Activated naive CD8-positive, alpha-beta T cell (primary cell): Measurements from ENCODE around the gene CDHR3.

Experiments
- H3K27ac Mint-ChIP-seq: one replicate; pipeline ENCODE4 v1.8.0; 2021; ENCODE audit warnings: mixed read lengths
- H3K27me3 Mint-ChIP-seq: one replicate; pipeline ENCODE4 v1.8.0; 2021; ENCODE audit warnings: mixed read lengths
- H3K36me3 Mint-ChIP-seq: one replicate; pipeline ENCODE4 v1.8.0; 2021; ENCODE audit warnings: mixed read lengths
- H3K4me1 Mint-ChIP-seq: one replicate; pipeline ENCODE4 v1.8.0; 2021; ENCODE audit warnings: low read depth, mixed read lengths
- H3K4me3 Mint-ChIP-seq: one replicate; pipeline ENCODE4 v1.8.0; 2021; ENCODE audit warnings: mild to moderate bottlenecking, mixed read lengths
- H3K9me3 Mint-ChIP-seq: one replicate; pipeline ENCODE4 v1.8.0; 2021; ENCODE audit warnings: low read depth, mixed read lengths

The CDHR3 gene

DNA sequence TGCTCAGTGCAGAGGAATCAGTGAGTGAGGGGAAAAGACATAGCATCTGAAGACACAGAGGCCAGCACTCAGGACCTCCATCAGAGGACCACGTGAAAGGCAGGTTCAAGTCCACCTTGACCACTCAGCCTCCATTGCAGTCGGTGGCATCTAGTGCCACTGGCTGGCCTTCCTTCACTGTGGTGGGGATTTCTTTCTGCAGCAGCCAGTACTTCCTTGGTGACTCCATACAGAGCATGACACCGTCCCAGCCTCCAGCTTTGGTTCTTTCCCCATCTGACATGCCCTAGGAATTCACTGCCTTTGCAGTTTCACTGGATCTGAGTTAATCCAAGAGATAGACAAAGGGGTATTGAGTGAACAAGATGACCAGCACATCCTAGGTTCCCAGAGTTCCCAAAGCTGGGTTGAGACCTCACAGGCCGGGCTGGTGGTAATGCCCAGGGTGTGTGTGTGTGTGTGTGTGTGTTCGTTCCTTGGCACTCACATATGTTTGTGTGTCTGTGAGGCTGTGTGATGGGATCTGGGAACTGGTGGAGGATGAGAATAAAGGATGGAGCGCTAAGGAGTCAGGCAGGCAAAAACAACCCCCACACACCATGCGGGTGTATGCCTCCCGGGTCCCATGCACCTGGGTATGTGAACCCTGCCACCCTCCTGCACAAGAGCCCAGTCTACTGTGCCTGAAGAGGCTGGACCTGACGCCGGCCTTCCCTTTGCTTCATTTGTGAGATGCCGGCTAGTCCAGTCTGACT lies 91.3 kb downstream of the CDHR3 start:
- H3K4me3 Mint-ChIP-seq: no peak overlapping the region
- H3K9me3 Mint-ChIP-seq: no peaks in the 10 kb centered on the region
- H3K36me3 Mint-ChIP-seq: no peaks in the 10 kb centered on the region
- peaks cover 21% of the 10 kb centered on the region for H3K4me1 Mint-ChIP-seq
- H3K27me3 Mint-ChIP-seq: no peaks in the 10 kb centered on the region
- H3K27ac Mint-ChIP-seq: no peak overlapping the region

DNA sequence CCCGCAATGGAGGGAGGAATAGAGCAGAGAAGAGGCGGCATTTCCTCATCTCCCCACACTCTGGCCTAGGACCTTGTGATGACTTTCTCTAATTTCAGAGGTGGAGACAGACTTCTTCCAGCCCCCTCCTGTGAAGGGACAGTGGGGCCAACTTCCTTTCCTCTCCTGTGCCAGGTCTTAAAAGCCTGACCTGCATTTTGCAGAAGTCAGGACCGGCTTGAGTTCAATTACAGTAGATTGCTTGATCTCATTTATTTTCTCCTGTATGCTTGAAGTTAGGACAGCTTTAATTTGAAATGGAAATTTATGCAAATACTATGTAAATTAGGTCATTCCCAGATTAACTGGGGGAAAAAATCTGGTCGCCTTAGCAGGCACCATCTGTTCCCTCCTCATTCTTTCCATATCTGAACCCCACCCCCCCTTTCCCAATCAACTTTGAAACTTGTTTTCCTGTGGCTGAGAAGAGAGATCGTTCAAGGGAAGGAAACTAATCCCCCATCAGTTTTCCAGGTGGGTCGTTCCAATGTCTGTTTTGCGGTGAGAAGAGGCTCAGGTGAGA lies 92.0 kb downstream of the CDHR3 start:
- H3K27ac Mint-ChIP-seq: no peak overlapping the region
- H3K4me3 Mint-ChIP-seq: no peak overlapping the region
- H3K9me3 Mint-ChIP-seq: no peaks in the 10 kb centered on the region
- no peaks in the 10 kb centered on the region for H3K36me3 Mint-ChIP-seq
- no peaks in the 10 kb centered on the region for H3K27me3 Mint-ChIP-seq
- H3K4me1 Mint-ChIP-seq: peaks cover 23% of the 10 kb centered on the region

- H3K4me1 Mint-ChIP-seq: peaks cover 23% of the 10 kb centered on the region
- H3K36me3 Mint-ChIP-seq: no peaks in the 10 kb centered on the region
- peak overlapping the region; percentile 7 for H3K4me3 Mint-ChIP-seq
- no peaks in the 10 kb centered on the region for H3K9me3 Mint-ChIP-seq
- no peaks in the 10 kb centered on the region for H3K27me3 Mint-ChIP-seq
- H3K27ac Mint-ChIP-seq: no peak overlapping the region
Observed at GRCh38 chr7:106056513-106057203, 93.6 kb downstream of the CDHR3 start.

GRCh38 chr7:106057204-106057961 lies 94.3 kb downstream of the CDHR3 start:
- Mint-ChIP-seq H3K36me3 (no peaks in the 10 kb centered on the region), H3K4me1 (peaks cover 25% of the 10 kb centered on the region), H3K4me3 (peak overlapping the region; percentile 7), H3K27me3 (no peaks in the 10 kb centered on the region), H3K9me3 (no peaks in the 10 kb centered on the region), H3K27ac (no peak overlapping the region)

- no peak overlapping the region for H3K27ac Mint-ChIP-seq
- peaks cover 32% of the 10 kb centered on the region for H3K4me1 Mint-ChIP-seq
- H3K36me3 Mint-ChIP-seq: no peaks in the 10 kb centered on the region
- H3K4me3 Mint-ChIP-seq: no peak overlapping the region
- H3K27me3 Mint-ChIP-seq: no peaks in the 10 kb centered on the region
- no peaks in the 10 kb centered on the region for H3K9me3 Mint-ChIP-seq
Observed at GRCh38 chr7:106057962-106058927, 95.2 kb downstream of the CDHR3 start.

DNA sequence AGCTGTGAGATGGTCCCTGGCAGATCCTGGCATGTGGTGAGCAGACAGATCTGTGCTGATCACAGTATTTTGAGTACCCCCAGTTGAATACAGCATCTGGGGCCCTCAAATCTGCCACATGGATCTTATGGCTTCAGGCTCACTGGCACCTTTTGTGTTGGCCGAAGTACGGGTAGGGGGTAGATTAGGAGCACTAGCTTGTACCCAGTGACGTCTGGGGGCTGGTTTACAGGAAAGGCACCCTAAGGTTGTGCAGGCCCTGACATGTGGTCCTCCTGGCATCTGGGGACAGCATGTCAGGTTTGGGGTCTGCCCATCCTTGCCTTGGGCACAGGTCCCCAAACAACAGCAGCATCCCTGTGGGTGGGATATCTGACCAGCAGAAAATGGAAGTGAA lies 95.9 kb downstream of the CDHR3 start:
- peaks cover 32% of the 10 kb centered on the region for H3K4me1 Mint-ChIP-seq

DNA sequence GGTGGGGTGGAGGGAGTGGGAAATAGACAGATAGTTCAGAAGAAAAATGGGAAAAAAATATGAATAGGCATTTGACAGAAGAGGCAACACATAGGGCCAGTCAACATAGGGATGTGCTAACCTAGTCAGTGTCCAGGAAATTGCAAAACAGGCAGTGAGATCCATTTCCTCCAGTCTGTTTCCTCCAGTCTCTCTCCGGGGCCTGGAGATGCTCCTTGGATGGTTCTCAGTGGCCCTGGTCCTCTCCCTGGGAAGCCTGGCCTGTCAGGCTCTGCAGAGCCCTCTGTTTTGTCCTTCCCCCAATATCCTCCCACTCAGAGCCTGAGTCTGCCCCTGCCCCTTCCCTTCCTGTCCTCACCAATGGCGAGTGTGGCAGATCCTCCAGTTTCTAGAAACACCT lies 96.5 kb downstream of the CDHR3 start:
- Mint-ChIP-seq H3K9me3 (no peaks in the 10 kb centered on the region), H3K36me3 (no peaks in the 10 kb centered on the region), H3K4me3 (no peak overlapping the region), H3K27me3 (no peaks in the 10 kb centered on the region), H3K27ac (no peak overlapping the region), H3K4me1 (peaks cover 33% of the 10 kb centered on the region)

More for the DNA sequence above, 95.9 kb downstream of the CDHR3 start:
- H3K9me3 Mint-ChIP-seq: no peaks in the 10 kb centered on the region
- no peaks in the 10 kb centered on the region for H3K27me3 Mint-ChIP-seq
- H3K4me3 Mint-ChIP-seq: no peak overlapping the region
- no peaks in the 10 kb centered on the region for H3K36me3 Mint-ChIP-seq
- no peak overlapping the region for H3K27ac Mint-ChIP-seq

DNA sequence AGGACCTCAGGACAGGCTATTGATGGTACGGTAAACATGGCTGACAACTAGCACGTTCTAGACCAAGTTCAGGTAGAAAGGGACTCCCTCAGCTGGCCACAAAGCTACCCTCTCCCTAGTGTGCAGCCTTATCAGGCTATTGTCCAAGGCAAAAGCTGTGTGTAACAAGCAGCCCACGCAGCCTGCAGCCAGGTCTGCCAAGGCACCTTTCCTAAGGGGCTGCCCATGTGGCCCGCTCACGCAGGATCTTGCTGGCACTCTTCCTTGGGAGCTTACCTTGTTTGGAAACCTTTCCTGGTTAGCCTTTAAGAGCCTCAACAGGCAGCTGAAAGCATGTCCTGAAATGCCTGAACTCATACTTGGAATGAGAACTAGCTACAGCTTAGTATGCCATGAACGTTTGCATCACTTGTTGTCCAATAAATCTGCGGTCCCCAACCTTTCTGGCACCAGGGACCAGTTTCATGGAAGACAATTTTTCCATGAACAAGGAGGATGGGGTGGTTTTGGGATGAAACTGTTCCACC lies 97.4 kb downstream of the CDHR3 start:
- no peak overlapping the region for H3K27ac Mint-ChIP-seq
- H3K4me3 Mint-ChIP-seq: no peak overlapping the region
- no peaks in the 10 kb centered on the region for H3K27me3 Mint-ChIP-seq

GRCh38 chr7:106061301-106061979 lies 98.4 kb downstream of the CDHR3 start:
- Mint-ChIP-seq H3K4me3 (no peak overlapping the region), H3K9me3 (no peaks in the 10 kb centered on the region), H3K4me1 (peaks cover 33% of the 10 kb centered on the region), H3K27ac (no peak overlapping the region), H3K27me3 (no peaks in the 10 kb centered on the region), H3K36me3 (no peaks in the 10 kb centered on the region)

More for the DNA sequence above, 97.4 kb downstream of the CDHR3 start:
- peaks cover 33% of the 10 kb centered on the region for H3K4me1 Mint-ChIP-seq
- no peaks in the 10 kb centered on the region for H3K9me3 Mint-ChIP-seq
- H3K36me3 Mint-ChIP-seq: no peaks in the 10 kb centered on the region

DNA sequence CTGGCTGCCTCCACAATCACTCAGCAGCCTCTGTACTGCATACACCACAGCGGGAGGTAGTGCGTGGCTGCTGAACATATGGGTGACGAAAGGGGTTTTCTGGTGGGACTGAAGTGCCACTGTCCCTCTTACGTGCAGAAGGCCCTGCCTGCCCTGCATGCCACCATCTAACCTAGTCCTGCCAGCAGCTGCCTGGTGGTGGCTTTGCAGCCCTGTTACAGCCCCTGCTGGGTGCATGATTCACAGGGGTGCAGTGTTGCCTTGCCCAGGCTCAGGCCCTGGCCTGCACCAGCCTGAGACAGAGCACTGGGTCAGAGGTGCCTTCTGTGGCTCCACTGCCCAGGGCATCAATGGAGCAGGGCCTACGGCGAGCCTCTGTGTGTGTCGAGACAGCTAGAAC lies 98.9 kb downstream of the CDHR3 start:
- peaks cover 29% of the 10 kb centered on the region for H3K4me1 Mint-ChIP-seq
- no peaks in the 10 kb centered on the region for H3K27me3 Mint-ChIP-seq
- H3K27ac Mint-ChIP-seq: no peak overlapping the region
- no peak overlapping the region for H3K4me3 Mint-ChIP-seq
- no peaks in the 10 kb centered on the region for H3K9me3 Mint-ChIP-seq
- no peaks in the 10 kb centered on the region for H3K36me3 Mint-ChIP-seq

DNA sequence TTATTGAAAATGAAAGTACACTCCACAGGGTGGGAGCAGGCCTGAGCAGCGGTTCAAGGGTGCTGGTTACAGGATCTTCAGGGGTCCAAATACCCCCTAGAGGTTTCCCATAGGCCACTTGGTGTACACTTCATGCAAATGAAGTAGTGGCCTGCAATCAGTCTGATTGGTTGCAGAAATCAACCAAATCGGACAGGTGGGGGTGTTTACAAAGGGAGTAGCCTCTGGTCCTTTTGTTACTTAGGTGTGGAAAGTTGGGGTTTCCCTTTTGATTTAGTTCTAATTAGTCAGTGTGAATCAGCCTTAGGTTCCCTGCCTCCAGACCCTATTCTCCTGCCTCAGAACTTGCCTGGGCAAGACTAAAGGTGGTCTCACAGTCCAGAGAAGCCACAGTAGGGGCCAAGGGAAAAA lies 99.5 kb downstream of the CDHR3 start:
- H3K36me3 Mint-ChIP-seq: no peaks in the 10 kb centered on the region
- H3K4me1 Mint-ChIP-seq: peaks cover 24% of the 10 kb centered on the region
- no peak overlapping the region for H3K27ac Mint-ChIP-seq
- H3K9me3 Mint-ChIP-seq: no peaks in the 10 kb centered on the region
- no peaks in the 10 kb centered on the region for H3K27me3 Mint-ChIP-seq
- H3K4me3 Mint-ChIP-seq: no peak overlapping the region

DNA sequence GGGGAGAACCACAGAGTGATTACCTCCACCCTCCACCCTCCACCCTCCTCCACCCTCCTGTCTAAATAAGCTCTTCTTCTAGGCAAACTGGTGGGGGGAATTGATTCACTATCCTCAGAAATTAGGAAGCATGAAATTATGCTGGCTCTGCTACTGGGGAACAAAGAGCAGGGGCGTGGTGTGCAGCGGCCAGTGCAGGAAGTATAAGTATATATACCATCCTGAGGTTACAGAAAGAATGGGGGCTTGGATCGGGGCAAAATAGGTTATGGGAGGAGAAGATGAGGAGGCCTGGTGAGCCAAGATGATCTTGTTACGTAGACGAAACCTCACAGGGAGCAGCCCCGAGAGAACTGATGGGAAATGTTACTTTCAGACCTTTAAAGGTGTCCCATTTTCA lies 100.0 kb downstream of the CDHR3 start:
- Mint-ChIP-seq H3K4me3 (no peak overlapping the region), H3K4me1 (peaks cover 19% of the 10 kb centered on the region), H3K27ac (no peak overlapping the region), H3K9me3 (no peaks in the 10 kb centered on the region), H3K36me3 (no peaks in the 10 kb centered on the region), H3K27me3 (no peaks in the 10 kb centered on the region)

- Mint-ChIP-seq H3K4me3 (no peak overlapping the region), H3K36me3 (no peaks in the 10 kb centered on the region), H3K4me1 (peaks cover 20% of the 10 kb centered on the region), H3K27me3 (no peaks in the 10 kb centered on the region), H3K9me3 (no peaks in the 10 kb centered on the region), H3K27ac (no peak overlapping the region)
Observed at GRCh38 chr7:106063692-106064091, 100.6 kb downstream of the CDHR3 start.
